Panc1 (cell line): ENCODE measurements around the gene KPTN. TPM values are rescaled to one million over a fixed set of nuclear protein-coding genes. Genes with fewer than 3 reads are reported as not detected.

Experiments used
- ATAC-seq: fragments of 200-7000 bp; cut with Tn5 transposase; 2 replicates; pipeline ENCODE4 v1.9.1; 2020; ENCODE audit warnings: mild to moderate bottlenecking, moderate library complexity
- BruUV-seq: library from RNA; stranded (reverse); fragments of 400-500 nt; replicated peaks from 2 replicates; lab custom pipeline; 2021; lab: Mats Ljungman, UMichigan
- CTCF ChIA-PET: fragments of 300-600 bp; sonication (Branson Sonifier 250); formaldehyde crosslinking; loops from one replicate; lab custom pipeline; 2022; ENCODE audit warnings: antibody characterized with exemption; lab: Charles Lee
- POLR2A ChIA-PET: fragments of 300-600 bp; sonication (Branson Sonifier 250); formaldehyde crosslinking; loops from one replicate; lab custom pipeline; 2022; ENCODE audit warnings: antibody characterized with exemption; lab: Charles Lee
- DNase-seq: peaks from one replicate; pipeline ENCODE4 v3.0.0-alpha.2; 2010; ENCODE audit warnings: low read depth, low spot score
- H3K27ac ChIP-seq: 2 replicates; pipeline ENCODE4 v1.5.1; 2011; ENCODE audit warnings: mild to moderate bottlenecking, low read length, inconsistent platforms
- H3K27me3 ChIP-seq: fragments of 200-500 bp; sonication (Bioruptor generic); 2 replicates; pipeline ENCODE4 v1.6.0; 2014; ENCODE audit warnings: low read length, inconsistent platforms; ENCODE audit not compliant: control insufficient read depth, insufficient read depth
- H3K36me3 ChIP-seq: fragments of 200-500 bp; sonication (Bioruptor generic); 2 replicates; pipeline ENCODE4 v1.5.1; 2014; ENCODE audit warnings: inconsistent platforms, mild to moderate bottlenecking, low read length, moderate library complexity; ENCODE audit not compliant: control insufficient read depth, insufficient read depth
- H3K4me1 ChIP-seq: 2 replicates; pipeline ENCODE4 v1.5.1; 2011; ENCODE audit warnings: inconsistent platforms, mild to moderate bottlenecking, low read length, moderate library complexity; ENCODE audit not compliant: control insufficient read depth, insufficient read depth
- H3K4me3 ChIP-seq, 2 experiments: 2 replicates each; pipeline ENCODE4 v1.5.1; 2011 to 2012; ENCODE audit warnings: low read depth in 2 of 2, low read length in 2 of 2, mild to moderate bottlenecking in 2 of 2, inconsistent platforms in 1 of 2, moderate library complexity in 1 of 2
- H3K9me3 ChIP-seq: fragments of 200-500 bp; sonication (Bioruptor generic); 2 replicates; pipeline ENCODE4 v1.5.1; 2014; ENCODE audit warnings: low read depth, mild to moderate bottlenecking, inconsistent platforms, low read length, moderate library complexity; ENCODE audit not compliant: control insufficient read depth, insufficient read depth
- CTCF ChIP-seq: fragments of 450-650 bp; IDR thresholded peaks from 2 replicates; pipeline ENCODE4 v1.5.1; 2017; ENCODE audit warnings: mild to moderate bottlenecking
- POLR2AphosphoS5 ChIP-seq: IDR thresholded peaks from 2 replicates; pipeline ENCODE4 v1.6.1; 2012; ENCODE audit warnings: mild to moderate bottlenecking, low read depth, low read length, moderate library complexity
- REST ChIP-seq, 2 experiments: IDR thresholded peaks; 2 replicates each; pipeline ENCODE4 v1.6.1; 2011 to 2012; ENCODE audit warnings: low read depth in 2 of 2, control low read depth in 1 of 2, low read length in 1 of 2, mild to moderate bottlenecking in 1 of 2, moderate library complexity in 1 of 2; ENCODE audit not compliant: insufficient read depth in 1 of 2
- SIN3A ChIP-seq: IDR thresholded peaks from 2 replicates; pipeline ENCODE4 v1.6.1; 2012; ENCODE audit warnings: low read depth, mild to moderate bottlenecking, low read length, moderate library complexity, borderline replicate concordance; ENCODE audit not compliant: insufficient read depth
- TCF7L2 ChIP-seq: IDR thresholded peaks from 2 replicates; pipeline ENCODE4 v1.6.1; 2011; ENCODE audit warnings: mild to moderate bottlenecking, low read depth, low read length, inconsistent platforms
- in situ Hi-C: cut with HindIII; loops from 2 replicates; pipeline ENCODE4 v1.10.0; 2016; ENCODE audit warnings: low sequenced_read_pairs, low pct_unique_long_range_greater_than_20kb
- intact Hi-C: fragments of 100-400 bp; cut with micrococcal nuclease; formaldehyde crosslinking; loops from one replicate; pipeline ENCODE4 v1.10.0; 2022; ENCODE audit not compliant: unreplicated experiment
- total RNA-seq: library from RNA; stranded (reverse); gene quantifications from one replicate; pipeline ENCODE4 v1.2.1, GENCODE V29; 2021; ENCODE audit not compliant: unreplicated experiment

KPTN gene
- total RNA-seq, 1 experiment from 2014 or later = 26.5 TPM

- in situ Hi-C loops = no loop called here
- no peak for ATAC-seq
- no peak for TF ChIP-seq SIN3A
- no peak for TF ChIP-seq POLR2AphosphoS5
- no peak for TF ChIP-seq TCF7L2
- TF ChIP-seq REST (IDR thresholded peaks at IDR 0.05; ENCODE audit: insufficient read depth in 1 of 2, low read depth in 2 of 2, low read length in 1 of 2) = no peak
- no peak for TF ChIP-seq CTCF
- no peaks in the 10 kb centered on the region; the same call in 1 of the 2 replicates for H3K36me3 ChIP-seq
- H3K4me3 ChIP-seq = no peak overlapping the region
- CTCF ChIA-PET = no interaction called here
- peaks cover 5% of the 10 kb centered on the region; the same call in 1 of the 2 replicates for H3K4me1 ChIP-seq
- DNase-seq = no peak
- no peaks in the 10 kb centered on the region for H3K27me3 ChIP-seq
- no peaks in the 10 kb centered on the region for H3K9me3 ChIP-seq
- no TSS peak for BruUV-seq
- intact Hi-C loops = no loop called here
- H3K27ac ChIP-seq = no peak overlapping the region
- POLR2A ChIA-PET = interaction anchor here (0.6 kb wide), 1 partner anchor 244 kb away, joined by 3 read pairs; no protein-coding TSS in a partner anchor
Measured at GRCh38 chr19:47480658-47481057, 3.4 kb downstream of the KPTN start.

- Histone ChIP-seq H3K4me1 (peaks cover 2% of the 10 kb centered on the region; the same call in 1 of the 2 replicates), H3K4me3 (no peak overlapping the region), H3K9me3 (no peaks in the 10 kb centered on the region), H3K27me3 (no peaks in the 10 kb centered on the region), H3K36me3 (no peaks in the 10 kb centered on the region; the same call in 1 of the 2 replicates), H3K27ac (no peak overlapping the region)
- DNase-seq = no peak
- BruUV-seq = no TSS peak
- no peak for ATAC-seq
- intact Hi-C loops = no loop called here
- ChIA-PET POLR2A (interaction anchor here (0.6 kb wide), 1 partner anchor 245 kb away, joined by 3 read pairs; no protein-coding TSS in a partner anchor), CTCF (no interaction called here)
- in situ Hi-C loops = no loop called here
- TF ChIP-seq POLR2AphosphoS5 (no peak), CTCF (no peak), SIN3A (no peak), TCF7L2 (no peak), REST (IDR thresholded peaks at IDR 0.05; ENCODE audit: insufficient read depth in 1 of 2, low read depth in 2 of 2, low read length in 1 of 2) (no peak)
Measured at GRCh38 chr19:47479701-47480503, 4.1 kb downstream of the KPTN start.
